COLO668 (cell line): ENCODE results near the gene RREB1.
A peak's percentile ranks its signal among the peaks of the same experiment; 100 is the strongest.

Source experiments
- DNase-seq: peaks from one replicate; lab custom pipeline; 2025; ENCODE audit not compliant: unreplicated experiment; lab: John Stamatoyannopoulos, UW

RREB1 gene, protein sequence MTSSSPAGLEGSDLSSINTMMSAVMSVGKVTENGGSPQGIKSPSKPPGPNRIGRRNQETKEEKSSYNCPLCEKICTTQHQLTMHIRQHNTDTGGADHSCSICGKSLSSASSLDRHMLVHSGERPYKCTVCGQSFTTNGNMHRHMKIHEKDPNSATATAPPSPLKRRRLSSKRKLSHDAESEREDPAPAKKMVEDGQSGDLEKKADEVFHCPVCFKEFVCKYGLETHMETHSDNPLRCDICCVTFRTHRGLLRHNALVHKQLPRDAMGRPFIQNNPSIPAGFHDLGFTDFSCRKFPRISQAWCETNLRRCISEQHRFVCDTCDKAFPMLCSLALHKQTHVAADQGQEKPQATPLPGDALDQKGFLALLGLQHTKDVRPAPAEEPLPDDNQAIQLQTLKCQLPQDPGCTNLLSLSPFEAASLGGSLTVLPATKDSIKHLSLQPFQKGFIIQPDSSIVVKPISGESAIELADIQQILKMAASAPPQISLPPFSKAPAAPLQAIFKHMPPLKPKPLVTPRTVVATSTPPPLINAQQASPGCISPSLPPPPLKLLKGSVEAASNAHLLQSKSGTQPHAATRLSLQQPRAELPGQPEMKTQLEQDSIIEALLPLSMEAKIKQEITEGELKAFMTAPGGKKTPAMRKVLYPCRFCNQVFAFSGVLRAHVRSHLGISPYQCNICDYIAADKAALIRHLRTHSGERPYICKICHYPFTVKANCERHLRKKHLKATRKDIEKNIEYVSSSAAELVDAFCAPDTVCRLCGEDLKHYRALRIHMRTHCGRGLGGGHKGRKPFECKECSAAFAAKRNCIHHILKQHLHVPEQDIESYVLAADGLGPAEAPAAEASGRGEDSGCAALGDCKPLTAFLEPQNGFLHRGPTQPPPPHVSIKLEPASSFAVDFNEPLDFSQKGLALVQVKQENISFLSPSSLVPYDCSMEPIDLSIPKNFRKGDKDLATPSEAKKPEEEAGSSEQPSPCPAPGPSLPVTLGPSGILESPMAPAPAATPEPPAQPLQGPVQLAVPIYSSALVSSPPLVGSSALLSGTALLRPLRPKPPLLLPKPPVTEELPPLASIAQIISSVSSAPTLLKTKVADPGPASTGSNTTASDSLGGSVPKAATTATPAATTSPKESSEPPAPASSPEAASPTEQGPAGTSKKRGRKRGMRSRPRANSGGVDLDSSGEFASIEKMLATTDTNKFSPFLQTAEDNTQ (N-terminal part only)

DNA sequence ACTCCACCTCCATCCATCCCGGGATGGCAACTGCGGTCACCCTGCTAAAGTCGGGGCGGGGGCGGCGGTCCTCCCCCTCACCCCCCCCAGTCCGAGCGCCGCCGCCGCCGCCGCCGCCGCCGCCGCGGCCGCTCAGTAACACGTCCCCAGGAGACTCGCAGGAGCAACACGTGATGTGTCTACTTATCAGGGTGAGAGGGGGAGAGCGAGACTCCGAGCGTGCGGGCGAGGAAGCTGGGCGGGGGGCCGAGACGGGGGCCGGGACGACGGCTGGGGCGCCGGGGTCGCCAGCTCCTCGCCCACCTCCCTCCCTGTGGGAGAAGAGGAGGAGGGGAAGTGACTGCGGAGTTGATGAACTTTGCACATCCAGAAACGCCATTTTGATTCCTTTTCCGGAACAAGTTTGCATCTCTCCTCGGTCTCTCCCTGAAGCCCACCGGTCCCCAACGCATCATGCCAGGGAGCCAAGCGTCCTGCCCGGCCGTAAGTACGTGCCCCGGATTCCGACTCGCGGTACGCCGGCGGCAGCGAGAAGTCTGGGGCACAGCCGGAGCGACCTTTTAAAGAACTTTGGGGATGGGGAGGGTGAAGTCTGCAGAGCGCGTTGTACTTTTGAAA, at the start of gene RREB1:
RREB1 (plus strand) TSS at position 384 of the 618 bp plus-strand sequence. CDS start 73,951 bp downstream, outside the sequence.
- DNase-seq = peak; percentile 44

- peak; percentile 3 for DNase-seq
These were observed 49.4 kb upstream of the RREB1 start for GRCh38 chr6:7058250-7058923.

DNA sequence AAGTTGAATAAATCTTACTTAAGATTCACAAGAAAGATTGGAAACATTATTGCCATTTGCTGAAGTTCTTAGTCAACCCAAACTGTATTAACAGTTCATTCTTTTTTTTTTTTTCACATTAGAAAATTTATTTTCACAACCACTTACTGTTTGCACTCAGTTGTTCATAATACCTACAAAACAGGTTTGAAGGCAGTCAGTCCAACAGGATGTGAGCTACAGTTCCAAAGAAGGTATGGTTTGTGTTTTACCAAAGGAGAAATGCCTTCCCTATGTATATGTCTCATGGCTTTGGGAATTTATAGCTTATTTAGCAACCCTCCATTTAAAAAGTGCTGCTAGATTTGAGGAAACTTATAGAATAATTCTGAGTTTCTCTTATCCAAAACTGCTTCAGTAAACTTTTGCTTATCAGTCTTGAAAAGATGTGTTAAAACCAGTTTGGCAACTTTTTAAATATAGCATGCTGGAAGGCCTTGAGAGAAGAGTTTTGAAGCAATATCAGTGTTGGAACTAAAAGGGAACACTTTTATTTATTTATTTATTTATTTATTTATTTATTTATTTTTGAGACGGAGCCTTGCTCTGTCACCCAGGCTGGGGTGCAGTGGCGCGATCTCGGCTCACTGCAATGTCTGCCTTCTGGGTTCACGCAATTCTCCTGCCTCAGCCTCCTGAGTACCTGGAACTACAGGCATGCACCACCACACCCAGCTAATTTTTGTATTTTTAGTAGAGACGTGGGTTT, 46.8 kb upstream of the RREB1 start:
- DNase-seq = no peak

- no peak for DNase-seq
These were observed 45.2 kb upstream of the RREB1 start for GRCh38 chr6:7062451-7063162.

GRCh38 chr6:7067305-7067704, 40.5 kb upstream of the RREB1 start:
- no peak for DNase-seq

DNA sequence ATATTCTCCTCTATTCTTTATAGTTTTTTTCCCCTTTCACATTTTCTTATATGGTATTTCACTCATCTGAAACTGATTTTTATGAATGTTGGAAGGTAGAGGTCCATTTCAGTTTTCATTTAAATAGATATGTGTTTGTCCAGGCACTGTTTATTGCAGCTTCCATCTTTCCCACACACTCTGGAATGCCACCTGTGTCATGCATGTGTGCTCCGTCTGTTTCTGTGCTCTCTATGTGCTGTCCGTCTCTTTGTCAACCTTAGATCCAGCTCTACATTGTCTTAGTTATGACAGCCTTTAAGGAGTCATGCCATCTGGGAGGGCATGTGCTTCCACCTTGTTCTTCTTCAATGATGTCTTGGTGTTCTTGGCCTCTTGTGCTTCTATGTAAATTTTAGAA, 36.4 kb upstream of the RREB1 start:
- DNase-seq = no peak

DNA sequence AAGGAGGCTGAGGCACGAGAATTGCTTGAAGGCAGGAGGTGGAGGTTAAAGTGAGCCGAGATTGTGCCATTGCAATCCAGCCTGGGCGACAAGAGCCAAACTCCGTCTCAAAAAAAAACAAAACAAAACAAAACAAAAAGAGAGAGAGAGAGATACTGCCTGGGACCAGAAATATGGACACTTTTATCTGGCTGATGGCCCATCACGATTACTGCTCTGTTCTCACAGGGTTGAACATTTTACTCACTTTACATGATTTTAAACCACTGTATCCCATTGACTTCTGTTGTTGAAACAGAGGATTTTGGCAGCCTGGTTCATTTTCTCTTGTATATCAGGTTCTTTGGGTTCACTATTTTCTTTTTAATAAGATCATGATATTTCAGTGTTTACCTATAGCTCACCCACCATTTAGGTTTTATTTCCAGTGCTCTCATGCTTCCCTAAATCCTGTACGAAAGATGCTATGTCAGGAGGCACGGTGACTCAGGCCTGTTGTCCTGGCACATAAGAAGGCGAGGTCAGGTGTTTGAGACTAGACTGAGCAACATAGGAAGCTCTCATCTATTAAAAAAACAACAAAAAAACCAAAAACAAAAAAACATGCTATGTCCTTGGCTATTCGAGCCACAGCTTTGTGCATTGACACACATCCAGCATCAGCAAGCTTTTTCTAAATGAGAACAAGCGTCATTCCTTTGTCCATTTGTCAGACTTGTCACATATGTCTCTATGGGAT, 34.5 kb upstream of the RREB1 start:
- no peak for DNase-seq

GRCh38 chr6:7073821-7074525, 33.8 kb upstream of the RREB1 start:
- no peak for DNase-seq

DNA sequence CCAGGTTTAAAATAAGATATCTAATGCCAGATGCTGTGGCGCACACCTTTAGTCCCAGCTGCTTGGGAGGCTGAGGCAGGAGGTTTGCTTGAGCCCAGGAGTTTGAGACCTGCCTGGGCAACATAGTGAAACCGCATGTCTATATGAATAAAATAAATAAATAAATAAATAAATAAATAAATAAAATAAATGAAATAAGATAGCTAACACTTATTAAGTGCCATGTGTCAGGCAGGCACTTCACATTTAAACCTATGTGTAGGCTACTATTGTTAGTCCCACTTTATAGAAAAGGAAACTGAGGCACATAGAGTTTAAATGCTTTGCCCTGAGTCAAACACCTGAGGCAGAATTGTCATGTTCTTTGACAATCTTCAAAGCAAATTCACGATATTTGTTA, 32.9 kb upstream of the RREB1 start:
- no peak for DNase-seq

DNA sequence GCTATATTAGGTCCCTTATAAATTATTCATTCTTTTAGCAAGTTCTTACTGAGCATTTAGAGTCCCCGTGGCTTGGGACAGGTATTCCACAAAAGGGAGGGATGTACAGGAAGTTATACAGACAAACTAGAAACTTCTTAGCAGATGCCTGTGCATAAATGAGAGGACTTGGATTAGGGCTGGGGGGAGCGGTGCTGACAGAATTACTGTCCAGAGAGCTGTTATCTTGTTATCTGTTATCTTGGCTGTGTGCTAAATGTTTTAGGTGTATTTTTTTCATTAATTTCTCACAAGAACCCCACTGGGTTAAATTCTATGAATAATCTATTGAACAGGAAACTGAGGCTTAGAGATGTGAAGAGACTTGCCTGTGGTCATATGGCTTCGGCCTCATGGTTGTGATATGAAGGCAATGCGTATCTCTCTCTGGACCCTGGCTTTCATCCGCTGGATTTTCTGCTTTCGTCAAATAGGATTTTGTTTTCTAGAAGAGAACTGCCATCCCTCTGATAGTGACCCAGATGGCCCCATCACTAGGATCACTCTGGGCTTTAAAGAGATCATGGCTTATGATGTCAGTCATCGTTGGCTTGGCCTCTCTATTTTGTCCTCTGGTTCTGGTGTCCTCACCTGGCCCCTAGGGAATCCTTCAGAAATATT, 32.3 kb upstream of the RREB1 start:
- no peak for DNase-seq

- DNase-seq = no peak
These were observed 29.9 kb upstream of the RREB1 start for GRCh38 chr6:7077856-7078255.

DNA sequence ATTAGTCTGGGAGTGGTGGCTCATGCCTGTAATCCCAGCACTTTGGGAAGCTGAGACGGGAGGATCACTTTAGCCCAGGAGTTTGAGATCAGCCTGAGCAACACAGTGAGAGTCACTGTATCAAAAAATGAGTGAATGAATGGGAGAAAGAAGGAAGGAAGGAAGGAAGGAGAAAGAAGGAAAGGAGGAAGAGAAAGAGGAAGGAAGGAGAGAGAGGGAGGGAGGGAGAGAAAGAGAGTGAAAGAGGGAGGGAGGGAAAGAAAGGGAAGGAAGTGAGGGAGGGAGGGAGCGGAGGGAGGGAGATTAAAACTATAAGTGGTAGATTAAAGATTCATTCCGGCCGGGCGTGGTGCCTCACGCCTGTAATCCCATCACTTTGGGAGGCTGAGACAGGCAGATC, 28.9 kb upstream of the RREB1 start:
- DNase-seq = no peak

GRCh38 chr6:7080311-7080710, 27.4 kb upstream of the RREB1 start:
- DNase-seq = no peak

DNA sequence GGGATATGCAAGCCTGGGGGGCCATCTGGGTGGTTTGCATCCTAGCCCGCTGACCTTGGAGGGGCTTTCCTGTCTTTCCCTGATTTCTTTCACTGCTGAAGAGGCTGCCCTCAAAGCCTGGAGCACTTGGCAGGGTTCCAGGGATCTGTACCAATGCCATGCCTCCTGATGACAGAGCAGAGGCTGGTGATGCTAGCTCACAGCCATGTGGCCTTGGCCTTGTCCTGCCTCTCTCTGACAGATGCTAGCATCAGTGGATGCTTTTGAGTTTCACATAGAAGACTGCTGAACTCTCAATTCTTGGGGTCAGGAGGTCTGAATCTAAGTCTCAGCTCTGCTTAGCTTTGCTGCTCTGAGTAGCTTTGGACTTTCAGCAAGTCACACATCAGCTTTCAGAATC, 21.9 kb upstream of the RREB1 start:
- DNase-seq = peak; percentile 54

DNA sequence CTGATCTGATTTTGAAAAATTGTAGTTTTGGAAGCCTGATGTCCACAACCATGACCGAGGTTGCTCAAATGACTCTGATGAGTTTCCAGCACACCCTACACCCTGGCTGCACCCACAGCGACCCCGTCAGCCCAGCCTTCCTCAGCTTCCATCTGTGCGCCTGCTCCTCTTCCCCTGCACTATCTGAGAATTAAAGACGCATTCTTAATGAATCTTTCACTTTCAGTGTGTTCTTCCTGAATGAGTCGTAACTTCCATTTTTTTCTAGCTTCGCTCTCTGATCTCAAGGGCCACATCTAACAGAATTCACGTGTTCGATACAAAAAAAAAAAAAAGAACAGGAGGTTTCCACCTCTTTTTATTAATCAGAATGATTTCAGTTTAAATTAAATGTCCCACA, 21.3 kb upstream of the RREB1 start:
- DNase-seq = no peak

GRCh38 chr6:7087066-7087465, 20.7 kb upstream of the RREB1 start:
- no peak for DNase-seq

GRCh38 chr6:7087491-7087979, 20.2 kb upstream of the RREB1 start:
- no peak for DNase-seq
